Measurements from ENCODE around the gene GPRIN1. TPM values are rescaled to one million over a fixed set of nuclear protein-coding genes. Genes with fewer than 3 reads are reported as not detected.
A peak's percentile ranks its signal among the peaks of the same experiment; 100 is the strongest.

Gene GPRIN1
- total RNA-seq, 2 experiments from 2014 or later = 1.5 to 1.7 TPM

DNA sequence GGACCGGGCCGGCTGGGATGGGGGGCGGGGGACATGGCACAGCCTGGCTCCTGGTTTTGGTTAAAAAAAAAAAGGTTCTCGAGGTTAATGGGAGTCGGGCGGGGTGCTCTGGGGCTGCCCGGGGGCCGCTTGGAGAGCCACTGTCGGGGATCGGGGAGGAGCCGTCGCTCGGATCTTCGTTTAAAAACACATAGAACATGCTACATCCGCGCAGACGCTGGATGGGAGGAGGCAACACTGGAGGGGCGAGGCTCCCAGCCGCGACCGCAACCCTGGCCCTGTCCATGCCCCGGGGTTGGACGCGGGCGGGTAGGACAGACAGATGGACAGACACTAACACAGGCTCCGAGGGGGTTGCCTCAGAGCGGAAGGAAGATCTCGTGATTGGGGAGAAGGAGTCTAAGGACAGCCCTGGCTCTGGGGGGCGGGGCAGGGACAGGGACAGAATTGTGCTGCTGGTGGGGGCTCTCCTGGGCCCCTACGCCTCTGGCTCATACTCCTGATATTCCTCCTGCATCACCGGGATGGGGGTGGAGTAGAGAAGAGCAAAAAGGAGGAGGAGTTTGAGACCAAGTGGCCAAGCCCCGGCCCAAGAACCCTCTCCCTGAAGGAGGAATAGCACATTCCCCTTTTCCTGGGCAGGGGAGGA is 10.5 kb upstream of the GPRIN1 start:
- Mint-ChIP-seq H3K27ac (no peak overlapping the region), H3K36me3 (no peaks in the 10 kb centered on the region), H3K27me3 (peaks cover 66% of the 10 kb centered on the region), H3K4me1 (peaks cover 8% of the 10 kb centered on the region), H3K4me3 (peak overlapping the region; percentile 62), H3K9me3 (no peaks in the 10 kb centered on the region)
- no peak for DNase-seq

DNA sequence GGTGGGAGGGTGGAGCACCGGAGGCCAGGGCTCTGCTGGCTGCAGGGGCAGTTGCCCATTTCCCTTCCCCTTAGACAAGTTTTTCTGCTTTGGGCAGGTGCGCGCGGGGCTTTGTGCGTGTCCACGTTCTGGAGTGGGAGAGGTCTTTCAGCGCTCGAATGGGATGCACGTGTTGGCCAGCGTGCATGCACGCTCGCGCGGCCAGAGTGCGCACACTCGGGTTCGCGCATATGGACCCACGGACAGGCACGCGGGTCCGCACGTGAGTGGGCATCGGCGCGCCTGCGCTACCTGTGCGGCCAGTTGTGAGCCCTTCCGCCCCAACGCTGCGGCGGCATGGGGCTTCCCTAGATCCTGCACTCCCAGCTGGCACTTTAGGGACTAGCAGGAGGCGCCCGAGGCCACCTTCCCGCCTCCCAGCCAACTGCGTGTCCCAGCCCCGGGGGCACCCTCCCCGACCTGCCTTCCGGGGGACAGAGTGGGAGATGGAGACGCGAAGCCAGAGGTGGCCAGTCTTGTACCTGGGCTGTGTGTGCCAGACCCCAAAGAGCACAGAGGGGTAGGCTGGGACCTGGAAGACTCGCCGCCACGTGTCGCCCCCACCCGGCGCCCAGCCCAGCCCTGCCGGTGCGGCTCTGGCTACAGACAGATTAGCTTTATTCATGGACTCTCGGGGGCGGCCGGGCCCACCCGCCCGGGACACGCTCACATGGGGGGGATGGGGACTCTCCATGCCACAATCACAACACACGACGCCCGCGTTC is 9.8 kb upstream of the GPRIN1 start:
- peaks cover 72% of the 10 kb centered on the region for H3K27me3 Mint-ChIP-seq
- DNase-seq = no peak
- no peak overlapping the region for H3K27ac Mint-ChIP-seq
- H3K4me3 Mint-ChIP-seq = peak overlapping the region; percentile 62
- H3K9me3 Mint-ChIP-seq = no peaks in the 10 kb centered on the region
- H3K36me3 Mint-ChIP-seq = no peaks in the 10 kb centered on the region
- H3K4me1 Mint-ChIP-seq = peaks cover 8% of the 10 kb centered on the region

DNA sequence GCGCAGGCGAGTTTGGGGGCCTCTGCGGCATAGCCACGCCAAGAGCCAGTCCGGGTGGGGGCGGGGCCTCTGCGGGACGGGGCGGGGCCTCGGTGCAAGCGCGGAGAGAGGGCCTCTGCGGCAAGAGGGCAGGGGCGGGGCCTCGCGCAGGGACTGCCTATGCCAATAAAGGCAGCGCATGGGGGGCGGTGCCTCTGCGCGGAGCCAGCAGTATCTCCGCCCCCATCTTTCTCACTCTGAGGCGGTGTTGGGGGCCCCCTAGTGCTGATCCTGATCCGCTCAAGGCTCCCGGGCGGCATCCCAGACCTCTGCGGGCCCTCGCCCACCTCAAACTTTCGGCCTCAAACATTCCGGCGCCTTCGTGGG is 9.2 kb upstream of the GPRIN1 start:
- Mint-ChIP-seq H3K9me3 (no peaks in the 10 kb centered on the region), H3K27me3 (peaks cover 70% of the 10 kb centered on the region), H3K36me3 (no peaks in the 10 kb centered on the region), H3K4me3 (no peak overlapping the region), H3K27ac (no peak overlapping the region), H3K4me1 (peaks cover 8% of the 10 kb centered on the region)
- DNase-seq = peak; percentile 90

DNA sequence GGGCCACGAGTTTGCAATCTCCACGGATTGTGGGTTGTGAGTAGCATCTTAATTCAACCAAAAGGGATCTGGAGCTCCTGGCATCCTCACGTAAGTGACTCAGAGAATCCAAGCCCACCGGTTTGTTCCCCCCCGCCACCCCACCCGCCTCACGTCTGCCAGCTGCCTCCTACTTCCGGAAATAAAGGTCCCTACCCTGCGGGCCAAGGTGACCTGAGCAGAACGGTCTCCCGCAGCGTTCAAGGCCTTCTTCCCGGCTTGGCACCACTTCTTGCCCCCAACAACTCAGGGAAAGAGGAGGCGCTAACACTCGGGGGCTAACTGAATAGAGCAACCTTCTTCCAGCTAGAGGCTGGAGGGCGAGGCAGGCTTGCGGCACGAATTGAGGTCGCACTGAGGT is 8.8 kb upstream of the GPRIN1 start:
- Mint-ChIP-seq H3K4me1 (peaks cover 8% of the 10 kb centered on the region), H3K27me3 (peaks cover 69% of the 10 kb centered on the region), H3K9me3 (no peaks in the 10 kb centered on the region), H3K36me3 (no peaks in the 10 kb centered on the region), H3K27ac (no peak overlapping the region), H3K4me3 (no peak overlapping the region)
- no peak for DNase-seq

DNA sequence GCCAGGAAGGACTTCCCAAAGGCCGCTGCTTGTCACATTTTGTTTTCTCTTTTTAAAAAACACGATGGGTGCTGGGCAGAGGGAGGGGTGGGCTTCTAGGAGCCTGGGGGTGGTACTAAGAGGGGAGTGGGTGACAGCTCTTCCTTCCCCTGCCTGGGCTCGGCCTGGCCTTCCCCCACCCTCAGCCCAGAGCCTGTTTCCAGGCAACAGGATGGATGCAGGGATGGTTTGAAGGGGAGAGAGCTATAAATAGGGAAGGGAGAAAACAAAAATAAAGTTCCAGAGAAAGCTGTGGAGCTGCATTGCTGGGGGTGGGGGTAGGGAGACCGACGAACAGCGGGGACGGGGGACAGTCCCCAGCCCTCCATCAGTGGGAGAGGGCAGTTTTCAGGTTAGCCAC is 6.6 kb upstream of the GPRIN1 start:
- Mint-ChIP-seq H3K9me3 (no peaks in the 10 kb centered on the region), H3K27ac (no peak overlapping the region), H3K4me1 (peaks cover 8% of the 10 kb centered on the region), H3K36me3 (no peaks in the 10 kb centered on the region), H3K4me3 (no peak overlapping the region), H3K27me3 (peaks cover 74% of the 10 kb centered on the region)
- no peak for DNase-seq

DNA sequence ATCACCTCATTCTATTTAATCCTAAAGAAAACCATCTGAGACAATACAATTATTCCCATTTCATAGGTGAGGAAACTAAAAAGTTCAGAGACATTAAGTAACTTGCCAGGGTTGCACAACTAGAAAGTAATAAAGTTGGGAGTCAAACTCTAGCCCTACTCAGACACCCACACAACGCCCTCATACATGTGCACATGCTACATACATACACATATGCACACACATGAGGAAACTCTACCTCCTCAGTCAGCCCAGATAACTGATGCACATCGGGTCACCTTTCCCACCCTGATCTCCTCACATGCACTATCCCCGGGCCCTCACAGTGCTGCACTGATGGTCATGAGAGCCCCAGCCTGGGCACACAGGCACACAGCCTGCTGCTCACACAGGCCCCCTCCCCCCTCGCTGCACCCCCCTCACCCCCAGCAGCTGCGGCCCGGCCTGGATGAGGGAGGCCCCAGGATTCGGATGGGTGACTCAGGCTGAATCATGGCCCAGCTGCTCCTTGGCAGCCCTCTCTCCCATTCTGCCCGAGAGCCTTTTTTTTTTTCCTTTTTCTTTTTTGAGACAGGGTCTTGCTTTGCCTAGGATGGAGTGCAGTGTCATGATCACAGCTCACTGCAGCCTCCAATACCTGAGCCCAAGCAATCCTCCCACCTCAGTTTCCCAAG is 5.0 kb upstream of the GPRIN1 start:
- Mint-ChIP-seq H3K4me1 (peaks cover 5% of the 10 kb centered on the region), H3K9me3 (no peaks in the 10 kb centered on the region), H3K36me3 (no peaks in the 10 kb centered on the region), H3K27me3 (peaks cover 66% of the 10 kb centered on the region), H3K27ac (no peak overlapping the region), H3K4me3 (no peak overlapping the region)
- no peak for DNase-seq

GRCh38 chr5:176612855-176613254 is 2.9 kb upstream of the GPRIN1 start:
- Mint-ChIP-seq H3K27ac (no peak overlapping the region), H3K9me3 (no peaks in the 10 kb centered on the region), H3K4me3 (no peak overlapping the region), H3K27me3 (peaks cover 61% of the 10 kb centered on the region), H3K36me3 (no peaks in the 10 kb centered on the region), H3K4me1 (peaks cover 9% of the 10 kb centered on the region)
- DNase-seq = no peak

DNA sequence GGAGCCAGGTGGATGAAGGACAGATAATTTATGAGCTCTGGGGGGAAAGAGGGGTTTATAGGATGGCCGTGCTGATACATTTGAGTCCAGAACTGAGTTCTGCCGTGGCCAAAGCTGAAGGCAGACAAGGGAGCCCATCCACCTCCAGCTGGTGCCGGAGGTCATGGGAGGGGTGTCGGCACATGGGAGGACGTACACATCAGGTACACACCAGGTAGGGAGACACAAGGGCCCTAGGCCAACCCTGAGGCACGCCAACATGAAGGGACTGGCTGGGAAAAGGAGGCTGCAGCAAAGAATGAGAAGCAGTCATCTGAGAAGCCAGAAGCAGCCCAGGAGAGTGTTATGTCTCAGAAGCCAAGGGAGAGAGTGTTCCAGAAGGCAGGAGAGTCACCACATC is 2.1 kb upstream of the GPRIN1 start:
- DNase-seq = no peak
- Mint-ChIP-seq H3K4me3 (no peak overlapping the region), H3K27me3 (peaks cover 56% of the 10 kb centered on the region), H3K4me1 (peaks cover 9% of the 10 kb centered on the region), H3K36me3 (no peaks in the 10 kb centered on the region), H3K9me3 (no peaks in the 10 kb centered on the region), H3K27ac (no peak overlapping the region)

- H3K36me3 Mint-ChIP-seq = no peaks in the 10 kb centered on the region
- H3K4me1 Mint-ChIP-seq = peaks cover 9% of the 10 kb centered on the region
- H3K27me3 Mint-ChIP-seq = peaks cover 50% of the 10 kb centered on the region
- H3K27ac Mint-ChIP-seq = no peak overlapping the region
- no peak overlapping the region for H3K4me3 Mint-ChIP-seq
- DNase-seq = peak; percentile 55
- no peaks in the 10 kb centered on the region for H3K9me3 Mint-ChIP-seq
These were observed 1.5 kb upstream of the GPRIN1 start for GRCh38 chr5:176611435-176611834.

GRCh38 chr5:176610435-176610773 is 448 bp upstream of the GPRIN1 start:
- no peak for DNase-seq
- H3K27me3 Mint-ChIP-seq = peaks cover 40% of the 10 kb centered on the region
- no peaks in the 10 kb centered on the region for H3K9me3 Mint-ChIP-seq
- H3K4me3 Mint-ChIP-seq = peak overlapping the region; percentile 68
- peaks cover 9% of the 10 kb centered on the region for H3K4me1 Mint-ChIP-seq
- no peak overlapping the region for H3K27ac Mint-ChIP-seq
- H3K36me3 Mint-ChIP-seq = no peaks in the 10 kb centered on the region

DNA sequence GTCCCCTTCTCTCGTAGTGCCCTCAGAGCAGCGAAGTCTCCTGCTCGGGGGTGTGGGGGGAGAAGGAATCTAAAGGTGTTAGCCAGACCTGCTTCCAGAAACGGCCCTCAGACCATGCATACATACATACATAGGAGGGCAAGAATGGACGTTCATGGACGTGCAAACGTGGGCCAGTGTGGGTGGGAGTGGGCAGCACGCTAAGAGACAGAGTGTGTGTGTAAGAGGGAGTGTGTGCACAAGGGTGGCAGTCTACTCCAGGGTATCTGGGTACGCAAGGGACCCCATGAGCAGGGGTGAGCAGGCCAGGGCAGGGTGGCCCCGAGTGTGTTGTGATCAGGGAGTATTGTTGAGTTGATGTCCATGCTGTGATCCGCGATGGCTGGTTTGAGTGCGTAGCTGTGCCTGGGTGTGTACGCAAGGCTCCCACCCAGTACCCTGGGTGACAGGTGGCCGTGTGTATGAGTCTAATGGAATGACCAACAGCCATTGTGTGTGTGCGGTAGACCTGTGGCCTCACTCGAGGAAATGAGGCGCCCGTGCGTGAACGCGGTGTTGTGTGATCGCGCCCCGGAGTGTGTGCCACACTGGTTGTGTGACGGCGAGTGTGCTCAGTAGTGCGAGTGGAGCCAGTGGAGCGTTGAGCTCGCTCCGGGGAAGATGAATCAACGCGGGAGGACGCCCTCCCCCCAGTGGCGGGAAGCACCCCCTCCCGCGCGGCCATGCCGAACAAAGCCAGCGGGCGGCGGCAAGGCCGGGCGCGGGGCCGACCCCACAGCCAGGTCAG is 826 bp downstream of the GPRIN1 start:
- H3K4me1 Mint-ChIP-seq = peaks cover 9% of the 10 kb centered on the region
- DNase-seq = no peak
- H3K27ac Mint-ChIP-seq = peak overlapping the region; percentile 12
- peaks cover 36% of the 10 kb centered on the region for H3K27me3 Mint-ChIP-seq
- no peaks in the 10 kb centered on the region for H3K36me3 Mint-ChIP-seq
- peak overlapping the region; percentile 86 for H3K4me3 Mint-ChIP-seq
- no peaks in the 10 kb centered on the region for H3K9me3 Mint-ChIP-seq

GRCh38 chr5:176608142-176608705 is 1.7 kb downstream of the GPRIN1 start:
- no peak overlapping the region for H3K4me3 Mint-ChIP-seq
- no peak overlapping the region for H3K27ac Mint-ChIP-seq
- H3K4me1 Mint-ChIP-seq = peaks cover 9% of the 10 kb centered on the region
- DNase-seq = no peak
- H3K27me3 Mint-ChIP-seq = peaks cover 37% of the 10 kb centered on the region
- H3K36me3 Mint-ChIP-seq = no peaks in the 10 kb centered on the region
- no peaks in the 10 kb centered on the region for H3K9me3 Mint-ChIP-seq

GRCh38 chr5:176606875-176607274 is 3.1 kb downstream of the GPRIN1 start:
- Mint-ChIP-seq H3K27me3 (peaks cover 31% of the 10 kb centered on the region), H3K9me3 (no peaks in the 10 kb centered on the region), H3K4me3 (no peak overlapping the region), H3K4me1 (peaks cover 9% of the 10 kb centered on the region), H3K27ac (no peak overlapping the region), H3K36me3 (no peaks in the 10 kb centered on the region)
- no peak for DNase-seq

DNA sequence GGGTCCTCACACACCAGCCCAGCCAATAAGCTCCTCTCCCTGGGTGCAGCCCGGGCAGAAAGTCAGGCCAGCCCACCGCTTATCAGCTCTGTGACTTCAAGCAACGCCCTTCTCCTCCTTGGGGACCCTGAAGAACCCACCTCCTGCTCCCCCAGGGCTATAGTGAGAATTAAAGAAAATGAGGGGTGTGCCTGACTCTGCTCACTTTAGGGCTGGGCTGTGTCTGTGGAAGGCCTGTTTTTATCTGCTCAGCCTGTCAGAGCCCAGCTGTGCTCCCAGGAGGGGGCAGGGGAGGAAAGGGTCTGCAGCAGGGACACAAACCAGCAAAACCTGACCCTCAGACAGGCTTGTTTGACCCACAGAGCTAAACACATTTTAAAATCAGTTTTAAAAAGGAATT is 3.9 kb downstream of the GPRIN1 start:
- Mint-ChIP-seq H3K27ac (no peak overlapping the region), H3K9me3 (no peaks in the 10 kb centered on the region), H3K36me3 (no peaks in the 10 kb centered on the region), H3K4me1 (peaks cover 9% of the 10 kb centered on the region), H3K27me3 (peaks cover 25% of the 10 kb centered on the region), H3K4me3 (no peak overlapping the region)
- DNase-seq = no peak

DNA sequence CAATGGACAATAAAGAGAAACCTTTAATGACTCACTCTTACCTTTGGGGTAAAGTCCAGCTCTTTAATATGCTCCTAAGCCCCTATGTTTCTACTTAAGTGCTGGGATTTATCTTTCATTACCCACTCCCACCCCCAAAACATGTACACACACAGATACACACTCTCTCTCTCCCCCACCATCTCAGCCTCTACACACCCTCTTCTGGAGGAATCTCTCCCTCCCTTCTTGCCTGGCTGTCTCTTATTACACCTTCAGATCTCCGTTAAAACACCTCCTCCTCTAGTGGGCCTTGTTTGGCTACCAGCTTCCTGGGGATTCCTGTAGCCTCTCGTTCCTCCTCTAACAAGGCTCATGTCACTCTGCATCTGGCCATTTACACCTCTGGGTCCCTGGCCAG is 6.9 kb downstream of the GPRIN1 start:
- Mint-ChIP-seq H3K36me3 (no peaks in the 10 kb centered on the region), H3K27me3 (peaks cover 16% of the 10 kb centered on the region), H3K27ac (no peak overlapping the region), H3K4me3 (no peak overlapping the region), H3K4me1 (peaks cover 5% of the 10 kb centered on the region), H3K9me3 (no peaks in the 10 kb centered on the region)
- DNase-seq = no peak

Measured in activated naive CD8-positive, alpha-beta T cell treated with anti-CD3 and anti-CD28 coated beads for 36 hours (primary cell).